Measurements from ENCODE around the gene USP35.

GRCh38 chr11:78192911-78193351, 4.2 kb downstream of the USP35 start:
- TF ChIP-seq EGR1 (IDR thresholded peaks at IDR 0.05) (no peak), FOXM1 (IDR thresholded peaks at IDR 0.05; ENCODE audit: borderline replicate concordance, low read depth) (no peak), TCF12 (IDR thresholded peaks at IDR 0.05; ENCODE audit: low read depth) (no peak), REST (IDR thresholded peaks at IDR 0.05; ENCODE audit: low read depth) (no peak), CREB1 (IDR thresholded peaks at IDR 0.05; ENCODE audit: low read depth) (no peak), TAF1 (IDR thresholded peaks at IDR 0.05; ENCODE audit: low read depth) (no peak), EP300 (IDR thresholded peaks at IDR 0.05; ENCODE audit: borderline replicate concordance) (no peak), MAX (IDR thresholded peaks at IDR 0.05) (no peak), YY1 (IDR thresholded peaks at IDR 0.05; ENCODE audit: low read depth) (no peak), CEBPB (IDR thresholded peaks at IDR 0.05) (no peak), RAD21 (IDR thresholded peaks at IDR 0.05; ENCODE audit: low read depth) (no peak), TEAD4 (IDR thresholded peaks at IDR 0.05) (no peak)
